ENCODE measurements around the gene PLPPR2. TPM values are rescaled to one million over a fixed set of nuclear protein-coding genes. Genes with fewer than 3 reads are reported as not detected.
A peak's percentile ranks its signal among the peaks of the same experiment; 100 is the strongest.
"Not testable (repeated sequence)": the region's sequence is repeated elsewhere in the genome, so short reads cannot be mapped to it uniquely, and the experiment has no call there.

The PLPPR2 gene
- polyA plus RNA-seq, 3 donors: 35.0 to 99.4 (median 45.5) TPM

DNA sequence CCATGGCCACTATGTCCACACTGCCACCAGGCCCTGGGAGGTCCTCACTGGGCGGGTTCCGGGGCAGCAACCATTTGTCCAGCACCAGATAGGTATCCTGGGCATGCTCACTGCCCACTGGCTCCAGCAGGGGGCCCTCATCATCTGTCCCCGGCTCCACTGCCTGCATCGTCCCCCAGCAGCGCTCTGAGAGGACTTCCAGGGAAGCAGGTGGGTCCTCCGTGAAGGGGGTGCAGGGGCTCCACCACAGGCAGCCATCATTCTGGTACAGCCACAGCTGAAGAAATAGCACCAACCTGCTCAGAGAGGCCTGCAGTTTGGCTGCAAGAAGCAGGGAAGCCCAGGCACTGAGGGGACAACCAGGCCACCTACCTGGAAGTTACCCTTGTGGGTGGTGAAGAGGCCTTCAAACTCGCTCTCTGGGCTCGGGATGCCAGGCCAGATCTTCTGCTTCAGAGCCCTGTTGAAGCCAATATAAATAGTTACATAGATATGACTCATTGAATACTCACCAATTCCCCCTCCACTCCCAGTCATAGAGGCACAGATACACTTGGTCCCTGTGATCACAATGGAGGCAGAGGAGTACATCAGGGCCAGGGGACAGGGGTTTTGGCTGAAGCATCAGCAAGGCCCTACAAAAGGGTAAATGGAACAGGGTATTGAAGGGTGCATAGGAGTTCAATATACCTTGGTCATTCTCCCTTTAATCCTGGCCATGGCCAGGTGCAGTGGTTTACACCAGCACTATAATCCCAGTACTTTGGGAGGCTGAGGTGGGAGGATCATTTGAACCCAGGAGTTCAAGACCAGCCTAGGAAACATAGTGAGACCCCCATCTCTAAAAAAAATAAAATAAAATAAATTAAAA is 23.3 kb downstream of the PLPPR2 start:
- intact Hi-C loops (cut with micrococcal nuclease): no loop called here
- H3K27ac Mint-ChIP-seq: peak overlapping the region; percentile 38 to 87 (median 80)
- no peak overlapping the region for H3K9ac ChIP-seq (ENCODE audit: insufficient read depth, low read length, poor library complexity, severe bottlenecking)
- H3K4me3 Mint-ChIP-seq: no peak overlapping the region
- peaks cover 12 to 18% (median 16%) of the 10 kb centered on the region in 3 donors for H3K27me3 Mint-ChIP-seq (ENCODE audit: low read depth in 3 of 3)
- peak overlapping the region; percentile 11 for H3K4me2 ChIP-seq (replicated peaks; ENCODE audit: extremely low read depth, low read length, poor library complexity, severe bottlenecking)
- peaks cover 0 to 4% (median 0%) of the 10 kb centered on the region in 7 donors for H3K9me3 Mint-ChIP-seq
- no peaks in the 10 kb centered on the region for H3K36me3 ChIP-seq (replicated peaks in 1 of 2; ENCODE audit: control insufficient read depth in 1 of 2, insufficient read depth in 2 of 2, low read length in 2 of 2)
- 64% methylated on average over 6 of the region's 8 CpGs for WGBS (ENCODE audit: insufficient coverage)
- peaks cover 7 to 15% of the 10 kb centered on the region in 2 donors for H3K36me3 Mint-ChIP-seq
- H3K79me2 ChIP-seq (ENCODE audit: insufficient read depth, low read length): peaks cover 55% of the 10 kb centered on the region
- H3K4me1 Mint-ChIP-seq: peaks cover 46% of the 10 kb centered on the region
- peak overlapping the region; percentile 9 to 85 for H3K27ac ChIP-seq (ENCODE audit: low read depth in 1 of 2, low read length in 2 of 2)
- H3K27me3 ChIP-seq (ENCODE audit: control insufficient read depth in 2 of 2, insufficient read depth in 2 of 2, low read length in 2 of 2): peaks cover 0 to 11% of the 10 kb centered on the region in 2 donors
- DNase-seq: peak in 2 of 3 donors; percentile 35 to 62
- no peaks in the 10 kb centered on the region for H3K9me3 ChIP-seq (replicated peaks in 1 of 2; ENCODE audit: control insufficient read depth in 1 of 2, insufficient read depth in 1 of 2, low read length in 2 of 2)
- H4K20me1 ChIP-seq (ENCODE audit: insufficient read depth, low read length): no peaks in the 10 kb centered on the region
- no peak overlapping the region for H3K4me3 ChIP-seq (replicated peaks in 1 of 3; ENCODE audit: low read depth in 2 of 3, low read length in 3 of 3)
- peaks cover 75 to 96% of the 10 kb centered on the region in 2 donors for H3K4me1 ChIP-seq (ENCODE audit: control insufficient read depth in 1 of 2, insufficient read depth in 2 of 2, low read length in 2 of 2)
- TF ChIP-seq, protein P1, sequence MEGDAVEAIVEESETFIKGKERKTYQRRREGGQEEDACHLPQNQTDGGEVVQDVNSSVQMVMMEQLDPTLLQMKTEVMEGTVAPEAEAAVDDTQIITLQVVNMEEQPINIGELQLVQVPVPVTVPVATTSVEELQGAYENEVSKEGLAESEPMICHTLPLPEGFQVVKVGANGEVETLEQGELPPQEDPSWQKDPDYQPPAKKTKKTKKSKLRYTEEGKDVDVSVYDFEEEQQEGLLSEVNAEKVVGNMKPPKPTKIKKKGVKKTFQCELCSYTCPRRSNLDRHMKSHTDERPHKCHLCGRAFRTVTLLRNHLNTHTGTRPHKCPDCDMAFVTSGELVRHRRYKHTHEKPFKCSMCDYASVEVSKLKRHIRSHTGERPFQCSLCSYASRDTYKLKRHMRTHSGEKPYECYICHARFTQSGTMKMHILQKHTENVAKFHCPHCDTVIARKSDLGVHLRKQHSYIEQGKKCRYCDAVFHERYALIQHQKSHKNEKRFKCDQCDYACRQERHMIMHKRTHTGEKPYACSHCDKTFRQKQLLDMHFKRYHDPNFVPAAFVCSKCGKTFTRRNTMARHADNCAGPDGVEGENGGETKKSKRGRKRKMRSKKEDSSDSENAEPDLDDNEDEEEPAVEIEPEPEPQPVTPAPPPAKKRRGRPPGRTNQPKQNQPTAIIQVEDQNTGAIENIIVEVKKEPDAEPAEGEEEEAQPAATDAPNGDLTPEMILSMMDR (IDR thresholded peaks at IDR 0.05): peak; percentile 68
- H2AFZ ChIP-seq (ENCODE audit: insufficient read depth, low read depth, low read length, poor library complexity, severe bottlenecking): no peak overlapping the region

DNA sequence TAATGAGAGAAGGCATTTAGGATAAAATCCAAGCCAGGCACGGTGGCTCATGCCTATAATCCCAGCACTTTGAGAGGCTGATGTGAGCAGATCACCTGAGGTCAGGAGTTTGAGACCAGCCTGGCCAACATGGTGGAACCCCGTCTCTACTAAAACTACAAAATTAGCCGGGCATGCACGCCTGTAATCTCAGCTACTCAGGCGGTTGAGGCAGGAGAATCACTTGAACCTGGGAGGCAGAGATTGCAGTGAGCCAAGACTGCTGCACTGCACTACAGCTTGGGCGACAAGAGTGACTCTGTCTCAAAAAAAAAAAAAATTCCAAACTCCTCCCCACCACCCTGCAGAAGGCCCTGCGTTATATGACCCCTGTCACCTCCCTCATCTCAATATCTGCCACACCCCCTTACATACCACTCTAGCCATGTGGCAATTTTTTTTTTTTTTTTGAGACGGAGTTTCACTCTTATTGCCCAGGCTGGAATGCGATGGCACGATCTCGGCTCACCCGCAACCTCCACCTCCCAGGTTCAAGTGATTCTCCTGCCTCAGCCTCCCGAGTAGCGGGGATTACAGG is 24.1 kb downstream of the PLPPR2 start:
- H2AFZ ChIP-seq (ENCODE audit: insufficient read depth, low read depth, low read length, poor library complexity, severe bottlenecking); DNase-seq; H3K4me2 ChIP-seq (replicated peaks; ENCODE audit: extremely low read depth, low read length, poor library complexity, severe bottlenecking); H3K36me3 ChIP-seq (replicated peaks in 1 of 2; ENCODE audit: control insufficient read depth in 1 of 2, insufficient read depth in 2 of 2, low read length in 2 of 2); intact Hi-C loops (cut with micrococcal nuclease); H3K4me3 ChIP-seq (replicated peaks in 1 of 3; ENCODE audit: low read depth in 2 of 3, low read length in 3 of 3); H3K4me3 Mint-ChIP-seq; H4K20me1 ChIP-seq (ENCODE audit: insufficient read depth, low read length); H3K9me3 ChIP-seq (replicated peaks in 1 of 2; ENCODE audit: control insufficient read depth in 1 of 2, insufficient read depth in 1 of 2, low read length in 2 of 2); H3K9me3 Mint-ChIP-seq; H3K9ac ChIP-seq (ENCODE audit: insufficient read depth, low read length, poor library complexity, severe bottlenecking): not testable (repeated sequence)
- H3K36me3 Mint-ChIP-seq: peaks cover 7 to 15% of the 10 kb centered on the region in 2 donors
- H3K79me2 ChIP-seq (ENCODE audit: insufficient read depth, low read length): peaks cover 55% of the 10 kb centered on the region
- H3K27ac ChIP-seq (ENCODE audit: low read depth in 1 of 2, low read length in 2 of 2): peak overlapping the region in 1 of 2 donors; percentile 95
- H3K4me1 Mint-ChIP-seq: peaks cover 51% of the 10 kb centered on the region
- H3K27me3 ChIP-seq (ENCODE audit: control insufficient read depth in 2 of 2, insufficient read depth in 2 of 2, low read length in 2 of 2): peaks cover 0 to 19% of the 10 kb centered on the region in 2 donors
- H3K4me1 ChIP-seq (ENCODE audit: control insufficient read depth in 1 of 2, insufficient read depth in 2 of 2, low read length in 2 of 2): peaks cover 75 to 96% of the 10 kb centered on the region in 2 donors
- H3K27me3 Mint-ChIP-seq (ENCODE audit: low read depth in 3 of 3): peaks cover 16 to 26% (median 17%) of the 10 kb centered on the region in 3 donors
- 88% methylated on average over 3 of the region's 14 CpGs for WGBS (ENCODE audit: insufficient coverage)
- H3K27ac Mint-ChIP-seq: peak overlapping the region in 5 of 7 donors; percentile 50 to 100 (median 98)
